Activated T-cell treated with anti-CD3 and anti-CD28 coated beads for 48 hours (primary cell): ENCODE results near the gene PROZ.

Experiments used
- DNase-seq: peaks from one replicate; pipeline ENCODE4 v3.0.0-alpha.2; 2020; ENCODE audit warnings: low read depth

Gene PROZ

GRCh38 chr13:113141601-113141970 lies 16.9 kb upstream of the PROZ start:
- no peak for DNase-seq

- no peak for DNase-seq
Measured at GRCh38 chr13:113142876-113143275, 15.6 kb upstream of the PROZ start.

GRCh38 chr13:113143466-113144254 lies 14.8 kb upstream of the PROZ start:
- no peak for DNase-seq

GRCh38 chr13:113144255-113144629 lies 14.2 kb upstream of the PROZ start:
- no peak for DNase-seq

- peak; percentile 61 for DNase-seq
Measured at GRCh38 chr13:113145496-113145895, 13.0 kb upstream of the PROZ start.

GRCh38 chr13:113145911-113146598 lies 12.4 kb upstream of the PROZ start:
- no peak for DNase-seq

GRCh38 chr13:113146750-113147149 lies 11.7 kb upstream of the PROZ start:
- DNase-seq, result no peak

- DNase-seq, result no peak
Measured at GRCh38 chr13:113147206-113147605, 11.2 kb upstream of the PROZ start.

GRCh38 chr13:113148407-113148806 lies 10.0 kb upstream of the PROZ start:
- DNase-seq, result no peak

GRCh38 chr13:113148940-113149503 lies 9.4 kb upstream of the PROZ start:
- no peak for DNase-seq

GRCh38 chr13:113149711-113150549 lies 8.5 kb upstream of the PROZ start:
- DNase-seq, result no peak

- DNase-seq, result no peak
Measured at GRCh38 chr13:113150550-113151365, 7.7 kb upstream of the PROZ start.

GRCh38 chr13:113151745-113152690 lies 6.4 kb upstream of the PROZ start:
- no peak for DNase-seq

- DNase-seq, result no peak
Measured at GRCh38 chr13:113152691-113152983, 5.8 kb upstream of the PROZ start.

GRCh38 chr13:113152984-113153809 lies 5.3 kb upstream of the PROZ start:
- DNase-seq, result no peak

- DNase-seq, result peak; percentile 41
Measured at GRCh38 chr13:113153810-113154748, 4.4 kb upstream of the PROZ start.

- DNase-seq, result no peak
Measured at GRCh38 chr13:113155201-113155600, 3.2 kb upstream of the PROZ start.

- DNase-seq, result no peak
Measured at GRCh38 chr13:113155982-113156655, 2.3 kb upstream of the PROZ start.
